Measurements from ENCODE around the gene MGAT5.

MGAT5 gene

GRCh38 chr2:134413430-134413829, 159.6 kb downstream of the MGAT5 start:
- in situ Hi-C loops (cut with HindIII; ENCODE audit: low pct_ligation_motif_present, low pct_unique_long_range_greater_than_20kb, low sequenced_read_pairs), result no loop called here
- no peak for DNase-seq

GRCh38 chr2:134413912-134414311, 160.0 kb downstream of the MGAT5 start:
- in situ Hi-C loops (cut with HindIII; ENCODE audit: low pct_ligation_motif_present, low pct_unique_long_range_greater_than_20kb, low sequenced_read_pairs), result no loop called here
- no peak for DNase-seq

GRCh38 chr2:134416018-134416417, 162.1 kb downstream of the MGAT5 start:
- no peak for DNase-seq
- in situ Hi-C loops (cut with HindIII; ENCODE audit: low pct_ligation_motif_present, low pct_unique_long_range_greater_than_20kb, low sequenced_read_pairs), result no loop called here

GRCh38 chr2:134416637-134417036, 162.8 kb downstream of the MGAT5 start:
- in situ Hi-C loops (cut with HindIII; ENCODE audit: low pct_ligation_motif_present, low pct_unique_long_range_greater_than_20kb, low sequenced_read_pairs), result no loop called here

GRCh38 chr2:134417968-134418582, 164.2 kb downstream of the MGAT5 start:
- DNase-seq, result no peak
- in situ Hi-C loops (cut with HindIII; ENCODE audit: low pct_ligation_motif_present, low pct_unique_long_range_greater_than_20kb, low sequenced_read_pairs), result no loop called here

More at GRCh38 chr2:134416637-134417036, 162.8 kb downstream of the MGAT5 start:
- no peak for DNase-seq

GRCh38 chr2:134420259-134420658, 166.4 kb downstream of the MGAT5 start:
- DNase-seq, result no peak
- in situ Hi-C loops (cut with HindIII; ENCODE audit: low pct_ligation_motif_present, low pct_unique_long_range_greater_than_20kb, low sequenced_read_pairs), result no loop called here

- in situ Hi-C loops (cut with HindIII; ENCODE audit: low pct_ligation_motif_present, low pct_unique_long_range_greater_than_20kb, low sequenced_read_pairs), result no loop called here
Measured at GRCh38 chr2:134420920-134421319, 167.0 kb downstream of the MGAT5 start.

GRCh38 chr2:134421556-134422328, 167.9 kb downstream of the MGAT5 start:
- DNase-seq, result no peak
- in situ Hi-C loops (cut with HindIII; ENCODE audit: low pct_ligation_motif_present, low pct_unique_long_range_greater_than_20kb, low sequenced_read_pairs), result no loop called here

More at GRCh38 chr2:134420920-134421319, 167.0 kb downstream of the MGAT5 start:
- DNase-seq, result no peak

- in situ Hi-C loops (cut with HindIII; ENCODE audit: low pct_ligation_motif_present, low pct_unique_long_range_greater_than_20kb, low sequenced_read_pairs), result no loop called here
- no peak for DNase-seq
Measured at GRCh38 chr2:134425724-134426496, 172.0 kb downstream of the MGAT5 start.

- DNase-seq, result no peak
- in situ Hi-C loops (cut with HindIII; ENCODE audit: low pct_ligation_motif_present, low pct_unique_long_range_greater_than_20kb, low sequenced_read_pairs), result no loop called here
Measured at GRCh38 chr2:134426721-134427120, 172.8 kb downstream of the MGAT5 start.

- in situ Hi-C loops (cut with HindIII; ENCODE audit: low pct_ligation_motif_present, low pct_unique_long_range_greater_than_20kb, low sequenced_read_pairs), result no loop called here
- DNase-seq, result no peak
Measured at GRCh38 chr2:134429886-134430285, 176.0 kb downstream of the MGAT5 start.

GRCh38 chr2:134431838-134432434, 178.1 kb downstream of the MGAT5 start:
- DNase-seq, result peak; percentile 63
- in situ Hi-C loops (cut with HindIII; ENCODE audit: low pct_ligation_motif_present, low pct_unique_long_range_greater_than_20kb, low sequenced_read_pairs), result no loop called here

GRCh38 chr2:134432435-134432883, 178.6 kb downstream of the MGAT5 start:
- no peak for DNase-seq
- in situ Hi-C loops (cut with HindIII; ENCODE audit: low pct_ligation_motif_present, low pct_unique_long_range_greater_than_20kb, low sequenced_read_pairs), result no loop called here

- in situ Hi-C loops (cut with HindIII; ENCODE audit: low pct_ligation_motif_present, low pct_unique_long_range_greater_than_20kb, low sequenced_read_pairs), result no loop called here
- no peak for DNase-seq
Measured at GRCh38 chr2:134433469-134433868, 179.6 kb downstream of the MGAT5 start.

GRCh38 chr2:134433979-134434378, 180.1 kb downstream of the MGAT5 start:
- in situ Hi-C loops (cut with HindIII; ENCODE audit: low pct_ligation_motif_present, low pct_unique_long_range_greater_than_20kb, low sequenced_read_pairs), result no loop called here
- no peak for DNase-seq

GRCh38 chr2:134435505-134435904, 181.6 kb downstream of the MGAT5 start:
- in situ Hi-C loops (cut with HindIII; ENCODE audit: low pct_ligation_motif_present, low pct_unique_long_range_greater_than_20kb, low sequenced_read_pairs), result no loop called here
- DNase-seq, result no peak

GRCh38 chr2:134435936-134436335, 182.1 kb downstream of the MGAT5 start:
- no peak for DNase-seq
- in situ Hi-C loops (cut with HindIII; ENCODE audit: low pct_ligation_motif_present, low pct_unique_long_range_greater_than_20kb, low sequenced_read_pairs), result no loop called here

- in situ Hi-C loops (cut with HindIII; ENCODE audit: low pct_ligation_motif_present, low pct_unique_long_range_greater_than_20kb, low sequenced_read_pairs), result no loop called here
- DNase-seq, result no peak
Measured at GRCh38 chr2:134436706-134437105, 182.8 kb downstream of the MGAT5 start.

GRCh38 chr2:134438371-134438770, 184.5 kb downstream of the MGAT5 start:
- DNase-seq, result no peak
- in situ Hi-C loops (cut with HindIII; ENCODE audit: low pct_ligation_motif_present, low pct_unique_long_range_greater_than_20kb, low sequenced_read_pairs), result no loop called here

Data from ACHN (cell line).